Panc1 (cell line): ENCODE data around the gene CERKL.

Source experiments
- POLR2AphosphoS5 ChIP-seq: IDR thresholded peaks from 2 replicates; pipeline ENCODE4 v1.6.1; 2012; ENCODE audit warnings: mild to moderate bottlenecking, low read depth, low read length, moderate library complexity
- TCF7L2 ChIP-seq: IDR thresholded peaks from 2 replicates; pipeline ENCODE4 v1.6.1; 2011; ENCODE audit warnings: mild to moderate bottlenecking, low read depth, low read length, inconsistent platforms
- TF ChIP-seq, protein P1 (sequence below): fragments of 450-650 bp; IDR thresholded peaks from 2 replicates; pipeline ENCODE4 v1.5.1; 2017; ENCODE audit warnings: mild to moderate bottlenecking
- TF ChIP-seq, protein P2 (sequence below), 2 experiments: IDR thresholded peaks; 2 replicates each; pipeline ENCODE4 v1.6.1; 2011 to 2012; ENCODE audit warnings: low read depth in 2 of 2, control low read depth in 1 of 2, low read length in 1 of 2, mild to moderate bottlenecking in 1 of 2, moderate library complexity in 1 of 2; ENCODE audit not compliant: insufficient read depth in 1 of 2

DNA sequence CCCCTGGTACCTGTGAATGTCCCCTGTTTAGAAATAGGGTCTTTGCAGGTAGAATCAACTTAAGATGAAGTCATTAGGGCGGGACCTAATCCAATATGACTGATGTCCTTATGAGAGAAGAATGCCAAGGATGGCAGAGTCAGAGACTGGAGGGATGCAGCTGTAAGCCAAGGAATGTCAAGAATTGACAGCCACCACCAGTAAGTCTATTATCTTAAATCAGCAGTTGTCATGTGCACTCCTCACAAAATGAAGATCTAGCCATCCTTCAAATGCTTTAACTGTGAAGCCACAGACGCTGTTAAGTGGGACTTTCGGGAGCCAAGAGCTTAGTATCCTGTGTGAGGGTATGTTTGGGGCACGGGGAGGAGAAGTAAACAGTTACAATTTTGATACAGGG is 116.5 kb downstream of the CERKL start:
- no peak for TF ChIP-seq POLR2AphosphoS5
- TF ChIP-seq, protein P1, sequence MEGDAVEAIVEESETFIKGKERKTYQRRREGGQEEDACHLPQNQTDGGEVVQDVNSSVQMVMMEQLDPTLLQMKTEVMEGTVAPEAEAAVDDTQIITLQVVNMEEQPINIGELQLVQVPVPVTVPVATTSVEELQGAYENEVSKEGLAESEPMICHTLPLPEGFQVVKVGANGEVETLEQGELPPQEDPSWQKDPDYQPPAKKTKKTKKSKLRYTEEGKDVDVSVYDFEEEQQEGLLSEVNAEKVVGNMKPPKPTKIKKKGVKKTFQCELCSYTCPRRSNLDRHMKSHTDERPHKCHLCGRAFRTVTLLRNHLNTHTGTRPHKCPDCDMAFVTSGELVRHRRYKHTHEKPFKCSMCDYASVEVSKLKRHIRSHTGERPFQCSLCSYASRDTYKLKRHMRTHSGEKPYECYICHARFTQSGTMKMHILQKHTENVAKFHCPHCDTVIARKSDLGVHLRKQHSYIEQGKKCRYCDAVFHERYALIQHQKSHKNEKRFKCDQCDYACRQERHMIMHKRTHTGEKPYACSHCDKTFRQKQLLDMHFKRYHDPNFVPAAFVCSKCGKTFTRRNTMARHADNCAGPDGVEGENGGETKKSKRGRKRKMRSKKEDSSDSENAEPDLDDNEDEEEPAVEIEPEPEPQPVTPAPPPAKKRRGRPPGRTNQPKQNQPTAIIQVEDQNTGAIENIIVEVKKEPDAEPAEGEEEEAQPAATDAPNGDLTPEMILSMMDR, result no peak
- TF ChIP-seq, protein P2, sequence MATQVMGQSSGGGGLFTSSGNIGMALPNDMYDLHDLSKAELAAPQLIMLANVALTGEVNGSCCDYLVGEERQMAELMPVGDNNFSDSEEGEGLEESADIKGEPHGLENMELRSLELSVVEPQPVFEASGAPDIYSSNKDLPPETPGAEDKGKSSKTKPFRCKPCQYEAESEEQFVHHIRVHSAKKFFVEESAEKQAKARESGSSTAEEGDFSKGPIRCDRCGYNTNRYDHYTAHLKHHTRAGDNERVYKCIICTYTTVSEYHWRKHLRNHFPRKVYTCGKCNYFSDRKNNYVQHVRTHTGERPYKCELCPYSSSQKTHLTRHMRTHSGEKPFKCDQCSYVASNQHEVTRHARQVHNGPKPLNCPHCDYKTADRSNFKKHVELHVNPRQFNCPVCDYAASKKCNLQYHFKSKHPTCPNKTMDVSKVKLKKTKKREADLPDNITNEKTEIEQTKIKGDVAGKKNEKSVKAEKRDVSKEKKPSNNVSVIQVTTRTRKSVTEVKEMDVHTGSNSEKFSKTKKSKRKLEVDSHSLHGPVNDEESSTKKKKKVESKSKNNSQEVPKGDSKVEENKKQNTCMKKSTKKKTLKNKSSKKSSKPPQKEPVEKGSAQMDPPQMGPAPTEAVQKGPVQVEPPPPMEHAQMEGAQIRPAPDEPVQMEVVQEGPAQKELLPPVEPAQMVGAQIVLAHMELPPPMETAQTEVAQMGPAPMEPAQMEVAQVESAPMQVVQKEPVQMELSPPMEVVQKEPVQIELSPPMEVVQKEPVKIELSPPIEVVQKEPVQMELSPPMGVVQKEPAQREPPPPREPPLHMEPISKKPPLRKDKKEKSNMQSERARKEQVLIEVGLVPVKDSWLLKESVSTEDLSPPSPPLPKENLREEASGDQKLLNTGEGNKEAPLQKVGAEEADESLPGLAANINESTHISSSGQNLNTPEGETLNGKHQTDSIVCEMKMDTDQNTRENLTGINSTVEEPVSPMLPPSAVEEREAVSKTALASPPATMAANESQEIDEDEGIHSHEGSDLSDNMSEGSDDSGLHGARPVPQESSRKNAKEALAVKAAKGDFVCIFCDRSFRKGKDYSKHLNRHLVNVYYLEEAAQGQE (IDR thresholded peaks at IDR 0.05; ENCODE audit: insufficient read depth in 1 of 2, low read depth in 2 of 2, low read length in 1 of 2), result no peak
- TF ChIP-seq TCF7L2, result no peak
